Neural progenitor cell (in vitro differentiated cells): ENCODE measurements around the gene PIP4K2C.

Source experiments
- CTCF ChIP-seq: fragments of 200-600 bp; sonication (generic); IDR thresholded peaks from 2 replicates; pipeline ENCODE4 v1.5.1; 2017; ENCODE audit warnings: antibody characterized with exemption, mild to moderate bottlenecking
- EZH2 ChIP-seq: fragments of 200-600 bp; sonication (generic); IDR thresholded peaks from 2 replicates; pipeline ENCODE4 v1.6.1; 2017; ENCODE audit warnings: antibody characterized with exemption, mild to moderate bottlenecking, moderate library complexity
- EZH2phosphoT487 ChIP-seq: fragments of 200-600 bp; sonication (generic); IDR thresholded peaks from 2 replicates; pipeline ENCODE4 v1.6.1; 2017; ENCODE audit warnings: antibody characterized with exemption

GRCh38 chr12:57563358-57563757, 27.6 kb upstream of the PIP4K2C start:
- TF ChIP-seq CTCF: no peak
- no peak for TF ChIP-seq EZH2phosphoT487
- TF ChIP-seq EZH2: no peak
